Activated CD4-positive, CD25-positive, alpha-beta regulatory T cell (primary cell): ENCODE measurements around the gene FBXL19.

Experiments used
- DNase-seq, 4 experiments: peaks; one replicate each; lab custom pipeline; 2025; lab: John Stamatoyannopoulos, UW

The FBXL19 gene

GRCh38 chr16:30964574-30965226, 41.3 kb downstream of the FBXL19 start:
- DNase-seq, result no peak

DNA sequence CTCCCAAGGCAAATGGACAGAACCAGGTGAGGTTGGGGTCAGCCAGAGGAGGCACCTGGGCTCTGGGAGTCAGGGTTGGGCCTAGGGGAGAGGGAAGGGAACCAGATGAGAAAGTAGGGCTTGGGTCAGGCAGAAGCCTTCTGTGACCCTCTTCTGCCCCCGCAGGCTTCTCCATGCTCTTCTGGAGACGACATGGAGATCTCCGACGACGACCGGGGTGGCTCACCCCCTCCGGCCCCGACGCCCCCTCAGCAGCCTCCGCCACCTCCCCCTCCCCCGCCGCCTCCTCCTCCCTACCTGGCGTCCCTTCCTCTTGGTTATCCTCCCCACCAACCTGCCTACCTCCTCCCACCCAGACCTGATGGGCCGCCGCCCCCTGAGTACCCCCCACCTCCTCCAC, 42.1 kb downstream of the FBXL19 start:
- no peak for DNase-seq

GRCh38 chr16:30966033-30966619, 42.8 kb downstream of the FBXL19 start:
- no peak for DNase-seq

DNA sequence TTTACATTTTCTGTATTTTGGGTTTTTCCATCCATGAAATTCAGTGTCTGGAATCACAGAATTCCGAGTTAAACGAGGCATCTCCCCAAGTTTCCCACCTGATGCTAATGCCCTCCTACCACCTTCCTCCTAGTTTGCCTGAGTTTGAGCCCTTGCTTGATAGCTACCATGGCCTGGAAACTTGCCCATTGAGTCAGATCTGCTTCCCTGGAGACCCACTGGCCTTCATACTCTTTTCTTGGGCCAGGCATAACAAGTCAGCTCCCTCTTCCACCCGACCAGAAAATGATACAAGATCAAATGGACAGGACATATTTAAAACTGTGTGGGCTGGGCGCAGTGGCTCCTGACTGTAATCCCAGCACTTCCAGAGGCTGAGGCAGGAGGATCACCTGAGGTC, 44.4 kb downstream of the FBXL19 start:
- DNase-seq, result no peak

GRCh38 chr16:30969246-30969842, 46.0 kb downstream of the FBXL19 start:
- DNase-seq, result no peak

GRCh38 chr16:30971298-30971697, 47.9 kb downstream of the FBXL19 start:
- DNase-seq, result no peak

DNA sequence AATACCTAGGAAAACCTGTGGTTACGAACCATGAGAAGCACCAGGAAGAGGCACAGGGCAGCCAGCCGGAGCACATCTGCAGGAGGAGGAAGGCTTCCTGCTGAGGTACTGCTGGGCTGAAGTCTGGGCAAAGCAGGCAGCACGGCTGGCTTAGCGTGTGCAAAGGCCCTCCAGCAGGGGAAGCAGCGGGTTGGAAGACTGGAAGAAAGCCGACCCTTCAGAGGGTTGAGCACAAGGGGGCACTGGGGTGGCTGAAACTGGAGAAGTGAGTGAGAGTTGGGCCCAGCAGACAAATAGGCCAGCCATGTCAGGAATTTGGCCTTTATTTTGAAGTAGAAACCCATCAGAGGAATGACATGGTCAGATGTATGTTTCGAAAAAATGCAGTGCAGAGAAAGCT, 49.5 kb downstream of the FBXL19 start:
- DNase-seq, result no peak

DNA sequence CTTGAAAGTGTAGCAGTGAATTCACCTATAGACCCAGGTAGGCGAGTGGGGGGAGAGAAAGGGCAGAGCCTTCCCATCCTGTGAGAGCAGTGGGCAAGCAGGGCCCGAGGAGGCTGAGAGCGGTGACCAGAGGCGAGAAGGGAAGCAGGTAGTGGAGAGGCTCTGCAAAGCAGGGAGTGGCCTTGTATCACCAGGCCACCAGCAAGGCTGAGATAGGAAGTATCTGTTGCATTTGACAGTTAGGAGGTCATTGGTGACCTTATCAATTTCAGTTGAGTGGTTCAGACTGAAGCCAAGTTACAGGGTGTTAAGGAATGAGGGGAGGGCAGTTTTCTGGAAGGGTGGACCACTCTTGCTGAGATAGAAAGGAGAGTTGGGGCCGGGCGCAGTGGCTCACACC, 51.0 kb downstream of the FBXL19 start:
- DNase-seq, result no peak

- DNase-seq, result no peak
Observed at GRCh38 chr16:30976486-30976885, 53.1 kb downstream of the FBXL19 start.

DNA sequence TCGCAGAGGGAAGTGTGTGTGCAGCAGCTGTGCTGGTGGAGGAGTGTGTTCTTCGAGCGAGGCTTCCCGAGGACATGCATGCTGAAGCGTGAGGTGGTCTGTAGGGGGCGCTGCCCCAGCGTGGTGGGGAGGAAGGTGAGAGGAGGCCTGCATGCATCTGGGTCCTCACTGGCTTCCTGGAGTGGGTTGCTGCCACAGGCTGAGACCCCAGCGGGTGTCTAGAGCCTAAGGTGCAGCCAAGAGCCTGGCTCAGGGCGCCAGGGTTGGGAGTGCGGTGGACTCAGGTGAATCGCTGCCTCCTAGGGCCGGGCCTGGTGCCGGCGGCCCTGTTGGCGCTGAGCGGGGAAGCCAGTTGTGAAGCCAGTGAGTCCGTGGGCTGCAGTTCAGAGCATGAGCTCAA, 54.1 kb downstream of the FBXL19 start:
- DNase-seq, result no peak

DNA sequence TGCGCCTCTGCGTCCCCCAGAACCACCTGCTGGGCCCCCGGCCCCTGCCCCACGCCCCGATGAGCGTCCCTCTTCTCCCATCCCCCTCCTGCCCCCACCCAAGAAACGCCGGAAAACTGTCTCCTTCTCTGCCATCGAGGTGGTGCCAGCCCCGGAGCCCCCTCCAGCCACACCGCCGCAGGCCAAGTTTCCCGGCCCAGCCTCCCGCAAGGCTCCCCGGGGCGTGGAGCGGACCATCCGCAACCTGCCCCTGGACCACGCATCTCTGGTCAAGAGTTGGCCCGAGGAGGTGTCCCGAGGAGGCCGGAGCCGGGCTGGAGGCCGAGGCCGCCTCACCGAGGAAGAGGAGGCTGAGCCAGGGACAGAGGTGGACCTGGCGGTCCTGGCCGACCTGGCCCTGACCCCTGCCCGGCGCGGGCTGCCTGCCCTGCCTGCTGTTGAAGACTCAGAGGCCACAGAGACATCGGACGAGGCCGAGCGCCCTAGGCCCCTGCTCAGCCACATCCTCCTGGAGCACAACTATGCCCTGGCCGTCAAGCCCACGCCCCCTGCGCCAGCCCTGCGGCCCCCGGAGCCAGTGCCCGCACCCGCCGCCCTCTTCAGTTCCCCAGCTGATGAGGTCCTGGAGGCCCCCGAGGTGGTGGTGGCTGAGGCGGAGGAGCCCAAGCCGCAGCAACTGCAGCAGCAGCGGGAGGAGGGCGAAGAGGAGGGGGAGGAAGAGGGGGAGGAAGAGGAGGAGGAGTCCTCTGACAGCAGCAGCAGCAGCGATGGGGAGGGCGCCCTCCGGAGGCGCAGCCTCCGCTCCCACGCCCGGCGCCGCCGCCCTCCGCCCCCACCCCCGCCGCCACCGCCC, 56.0 kb downstream of the FBXL19 start:
- DNase-seq, result no peak

- no peak for DNase-seq
Observed at GRCh38 chr16:30980023-30980371, 56.6 kb downstream of the FBXL19 start.

- DNase-seq, result no peak
Observed at GRCh38 chr16:30980434-30980833, 57.1 kb downstream of the FBXL19 start.

- no peak for DNase-seq
Observed at GRCh38 chr16:30980959-30981358, 57.6 kb downstream of the FBXL19 start.

GRCh38 chr16:30982548-30983288, 59.3 kb downstream of the FBXL19 start:
- DNase-seq, result no peak

DNA sequence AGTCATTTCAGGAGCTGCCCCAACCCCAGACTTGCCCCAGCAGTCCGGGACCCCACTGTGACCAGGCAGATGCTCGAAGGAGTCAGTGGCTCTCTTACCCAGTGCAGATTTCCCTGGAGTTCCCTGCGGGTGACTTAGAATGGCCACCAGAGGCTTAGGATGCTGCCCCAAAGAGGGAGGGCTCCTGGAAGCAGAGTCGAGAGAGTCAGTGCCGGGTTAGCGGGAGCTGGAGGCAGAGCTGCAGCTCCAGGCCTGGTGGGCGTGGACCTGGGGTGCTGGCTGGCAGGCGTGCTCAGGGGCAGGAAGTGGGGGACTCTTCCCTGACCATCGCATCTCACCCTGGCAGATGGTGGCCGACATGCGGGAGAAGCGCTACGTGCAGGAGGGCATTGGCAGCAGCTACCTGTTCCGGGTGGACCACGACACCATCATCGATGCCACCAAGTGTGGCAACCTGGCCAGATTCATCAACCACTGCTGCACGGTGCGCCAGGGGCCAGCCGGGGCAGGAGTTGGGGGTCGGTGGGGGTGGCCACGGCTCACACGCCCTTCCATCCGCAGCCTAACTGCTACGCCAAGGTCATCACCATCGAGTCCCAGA, 60.0 kb downstream of the FBXL19 start:
- DNase-seq, result no peak

- DNase-seq, result no peak
Observed at GRCh38 chr16:30983898-30984610, 60.7 kb downstream of the FBXL19 start.

DNA sequence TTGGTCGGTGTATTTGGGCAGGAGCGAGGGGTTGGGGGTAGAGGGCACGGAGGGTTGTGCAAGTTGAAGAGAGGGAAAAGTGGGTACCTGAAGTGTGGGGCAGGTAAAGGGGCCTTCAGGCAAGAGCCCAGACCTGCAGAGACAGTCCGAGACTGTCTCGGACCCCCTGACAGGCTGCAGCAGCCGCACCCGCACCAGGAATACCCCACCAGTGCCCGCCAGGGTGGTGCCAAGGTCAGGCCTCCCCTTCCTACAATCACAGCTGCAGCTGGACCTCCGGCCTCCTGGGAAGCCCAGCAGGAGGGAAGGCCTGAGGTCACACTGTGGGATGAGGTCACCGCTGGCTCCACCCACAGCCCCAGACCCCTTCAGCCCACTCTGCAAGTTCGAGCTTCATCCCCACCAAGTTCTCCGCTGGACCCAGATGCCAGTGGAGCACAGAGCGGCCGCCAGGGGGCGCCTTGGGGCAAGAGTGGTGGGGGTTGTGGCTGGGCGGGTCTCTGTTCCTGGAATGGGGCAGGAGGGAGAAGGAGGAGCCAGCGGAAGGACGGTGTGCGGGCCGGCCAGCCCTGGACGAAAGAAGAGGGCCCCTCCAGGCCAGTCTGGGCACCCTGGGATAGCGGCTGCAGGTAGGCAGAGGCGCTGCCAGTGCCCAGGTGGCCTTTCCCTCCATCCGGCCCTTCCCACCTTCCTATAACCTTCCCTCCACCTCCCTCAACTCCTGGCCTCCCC, 61.5 kb downstream of the FBXL19 start, which contains the start of gene HSD3B7:
Gene HSD3B7, plus strand, starts transcription at position 539 of the 732 bp plus-strand sequence. CDS start 452 bp downstream, outside the sequence.
- peak; percentile 66 to 83 (median 71) for DNase-seq

DNA sequence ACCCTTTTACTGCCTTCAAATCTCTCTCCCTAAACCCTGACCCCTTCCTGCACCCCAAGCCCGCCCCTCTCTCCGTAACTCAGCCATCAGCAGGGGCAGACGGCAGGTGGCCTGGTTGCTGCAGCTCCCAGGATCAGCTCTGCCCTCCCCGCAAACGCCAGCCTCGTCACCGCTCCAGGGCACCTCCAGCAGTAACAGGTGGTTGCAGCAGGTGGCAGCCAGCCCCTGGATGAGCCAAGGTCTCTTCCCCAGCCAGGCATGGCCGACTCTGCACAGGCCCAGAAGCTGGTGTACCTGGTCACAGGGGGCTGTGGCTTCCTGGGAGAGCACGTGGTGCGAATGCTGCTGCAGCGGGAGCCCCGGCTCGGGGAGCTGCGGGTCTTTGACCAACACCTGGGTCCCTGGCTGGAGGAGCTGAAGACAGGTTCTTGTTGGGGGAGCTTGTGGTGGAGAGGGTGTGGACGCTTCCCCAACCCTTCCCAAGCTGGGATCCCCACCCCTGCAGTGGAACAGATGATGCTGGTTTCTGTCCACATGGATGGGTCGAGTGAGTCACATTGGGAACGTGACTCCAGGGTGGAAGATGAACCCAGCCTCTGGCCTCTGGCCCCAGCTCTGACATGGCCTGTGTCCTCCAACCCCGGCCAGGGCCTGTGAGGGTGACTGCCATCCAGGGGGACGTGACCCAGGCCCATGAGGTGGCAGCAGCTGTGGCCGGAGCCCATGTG, 62.2 kb downstream of the FBXL19 start:
- DNase-seq, result no peak
